DND-41 (cell line): ENCODE results near the gene PGRMC1.

Experiments
- CTCF ChIP-seq: IDR thresholded peaks from 2 replicates; pipeline ENCODE4 v1.5.1; 2012; ENCODE audit warnings: borderline replicate concordance, low read length, moderate library complexity, mild to moderate bottlenecking; ENCODE audit not compliant: poor library complexity, severe bottlenecking; ENCODE audit errors: extremely low read depth
- EZH2 ChIP-seq: IDR thresholded peaks from 3 replicates; pipeline ENCODE4 v1.6.1; 2012; ENCODE audit warnings: borderline replicate concordance, low read depth, mild to moderate bottlenecking, moderate library complexity, low read length, inconsistent platforms; ENCODE audit not compliant: severe bottlenecking

- TF ChIP-seq CTCF (no peak), EZH2 (no peak)
Observed at GRCh38 chrX:119290476-119290875, 54.4 kb downstream of the PGRMC1 start.
